Progenitor cell of endocrine pancreas (in vitro differentiated cells): ENCODE data around the gene KDM2A. TPM values are rescaled to one million over a fixed set of nuclear protein-coding genes. Genes with fewer than 3 reads are reported as not detected.
A peak's percentile ranks its signal among the peaks of the same experiment; 100 is the strongest.

ENCODE experiments used
- DNase-seq: peaks from one replicate; pipeline ENCODE4 v3.0.0; 2021; ENCODE audit warnings: low spot score; ENCODE audit not compliant: unreplicated experiment
- H3K27ac Mint-ChIP-seq: 2 replicates; pipeline ENCODE4 v1.8.0; 2021; ENCODE audit warnings: mild to moderate bottlenecking, moderate library complexity, mixed read lengths
- H3K27me3 Mint-ChIP-seq: 2 replicates; pipeline ENCODE4 v1.8.0; 2021; ENCODE audit warnings: mixed read lengths
- H3K36me3 Mint-ChIP-seq: 2 replicates; pipeline ENCODE4 v1.8.0; 2022; ENCODE audit warnings: mixed read lengths; ENCODE audit not compliant: insufficient read depth
- H3K4me1 Mint-ChIP-seq: 2 replicates; pipeline ENCODE4 v1.8.0; 2021; ENCODE audit warnings: low read depth, mixed read lengths
- H3K4me3 Mint-ChIP-seq: 2 replicates; pipeline ENCODE4 v1.8.0; 2021; ENCODE audit warnings: low read depth, mild to moderate bottlenecking, moderate library complexity, mixed read lengths
- H3K9me3 Mint-ChIP-seq: 2 replicates; pipeline ENCODE4 v1.8.0; 2021; ENCODE audit warnings: low read depth, mixed read lengths
- CTCF ChIP-seq: fragments of 200-600 bp; sonication (generic); IDR thresholded peaks from one replicate; pipeline ENCODE4 v1.5.0; 2021; ENCODE audit warnings: antibody characterized with exemption, mild to moderate bottlenecking; ENCODE audit not compliant: unreplicated experiment
- total RNA-seq: library from RNA; stranded (reverse); gene quantifications from 2 replicates; pipeline ENCODE4 v1.2.1, GENCODE V29; 2021

The KDM2A gene
- total RNA-seq, 1 donor from 2014 or later = 108 TPM

- no peak for DNase-seq
- no peaks in the 10 kb centered on the region for H3K9me3 Mint-ChIP-seq
- peaks cover 36% of the 10 kb centered on the region for H3K4me1 Mint-ChIP-seq
- peak overlapping the region; percentile 100 for H3K27ac Mint-ChIP-seq
- no peak for TF ChIP-seq CTCF
- peak overlapping the region; percentile 99 for H3K4me3 Mint-ChIP-seq
- H3K36me3 Mint-ChIP-seq = peaks cover 20% of the 10 kb centered on the region
- no peaks in the 10 kb centered on the region for H3K27me3 Mint-ChIP-seq
Measured at GRCh38 chr11:67240576-67241389, 121.7 kb downstream of the KDM2A start.

- Mint-ChIP-seq H3K9me3 (no peaks in the 10 kb centered on the region), H3K27me3 (no peaks in the 10 kb centered on the region), H3K4me3 (peak overlapping the region; percentile 57), H3K4me1 (peaks cover 36% of the 10 kb centered on the region), H3K27ac (peak overlapping the region; percentile 75), H3K36me3 (peaks cover 24% of the 10 kb centered on the region)
- TF ChIP-seq CTCF = no peak
- DNase-seq = no peak
Measured at GRCh38 chr11:67242548-67242947, 123.5 kb downstream of the KDM2A start.

GRCh38 chr11:67243051-67243450 lies 124.0 kb downstream of the KDM2A start:
- DNase-seq = no peak
- Mint-ChIP-seq H3K4me3 (peak overlapping the region; percentile 57), H3K4me1 (peaks cover 36% of the 10 kb centered on the region), H3K27me3 (no peaks in the 10 kb centered on the region), H3K9me3 (no peaks in the 10 kb centered on the region), H3K36me3 (peaks cover 27% of the 10 kb centered on the region), H3K27ac (peak overlapping the region; percentile 75)
- TF ChIP-seq CTCF = no peak

GRCh38 chr11:67245046-67245445 lies 126.0 kb downstream of the KDM2A start:
- Mint-ChIP-seq H3K9me3 (no peaks in the 10 kb centered on the region), H3K36me3 (peaks cover 42% of the 10 kb centered on the region), H3K4me3 (no peak overlapping the region), H3K27ac (no peak overlapping the region), H3K4me1 (peaks cover 25% of the 10 kb centered on the region), H3K27me3 (no peaks in the 10 kb centered on the region)
- no peak for TF ChIP-seq CTCF
- no peak for DNase-seq

GRCh38 chr11:67247946-67248550 lies 129.0 kb downstream of the KDM2A start:
- peak overlapping the region; percentile 84 for H3K27ac Mint-ChIP-seq
- TF ChIP-seq CTCF = no peak
- no peak for DNase-seq
- H3K27me3 Mint-ChIP-seq = no peaks in the 10 kb centered on the region
- H3K4me1 Mint-ChIP-seq = peaks cover 3% of the 10 kb centered on the region
- no peak overlapping the region for H3K4me3 Mint-ChIP-seq
- H3K36me3 Mint-ChIP-seq = peaks cover 45% of the 10 kb centered on the region
- no peaks in the 10 kb centered on the region for H3K9me3 Mint-ChIP-seq
